ENCODE data around the gene ARHGAP31. TPM values are rescaled to one million over a fixed set of nuclear protein-coding genes. Genes with fewer than 3 reads are reported as not detected.

Gene ARHGAP31
- polyA plus RNA-seq, 4 donors = 0.89 to 6.4 (median 4.0) TPM

GRCh38 chr3:119382134-119382533 is 88.0 kb downstream of the ARHGAP31 start:
- DNase-seq = no peak
- no peak overlapping the region for H3K27ac ChIP-seq (ENCODE audit: low read depth in 1 of 3, low read length in 2 of 3)
- WGBS, 3 donors = 85 to 94% (median 92%) methylated on average over 7 of the region's 7 CpGs

GRCh38 chr3:119388577-119388976 is 94.4 kb downstream of the ARHGAP31 start:
- WGBS, 3 donors = 85 to 90% (median 88%) methylated on average over 8 of the region's 8 CpGs
- H3K9me3 ChIP-seq (ENCODE audit: control insufficient read depth in 2 of 2, insufficient read depth in 1 of 2, low read depth in 1 of 2, low read length in 1 of 2) = no peaks in the 10 kb centered on the region
- peaks cover 0 to 7% (median 3%) of the 10 kb centered on the region in 3 donors for H3K36me3 ChIP-seq (ENCODE audit: control insufficient read depth in 3 of 3, insufficient read depth in 2 of 3, low read depth in 1 of 3, low read length in 3 of 3)
- FAIRE-seq (no peak), DNase-seq (no peak)
- no peak overlapping the region for H3K27ac ChIP-seq (ENCODE audit: low read depth in 1 of 3, low read length in 2 of 3)
- H3K4me1 ChIP-seq (ENCODE audit: control insufficient read depth in 3 of 3, insufficient read depth in 2 of 3, low read depth in 1 of 3, low read length in 2 of 3) = no peaks in the 10 kb centered on the region
- H3K27me3 ChIP-seq (ENCODE audit: control insufficient read depth in 3 of 3, insufficient read depth in 3 of 3, low read length in 3 of 3) = no peaks in the 10 kb centered on the region
- no peak overlapping the region for H3K4me3 ChIP-seq (ENCODE audit: low read depth in 1 of 3, low read length in 3 of 3)

More at GRCh38 chr3:119382134-119382533, 88.0 kb downstream of the ARHGAP31 start:
- Histone ChIP-seq H3K27me3 (ENCODE audit: control insufficient read depth in 3 of 3, insufficient read depth in 3 of 3, low read length in 3 of 3) (no peaks in the 10 kb centered on the region), H3K36me3 (ENCODE audit: control insufficient read depth in 3 of 3, insufficient read depth in 2 of 3, low read depth in 1 of 3, low read length in 3 of 3) (peaks cover 0 to 5% (median 0%) of the 10 kb centered on the region in 3 donors), H3K9me3 (ENCODE audit: control insufficient read depth in 2 of 2, insufficient read depth in 1 of 2, low read depth in 1 of 2, low read length in 1 of 2) (no peaks in the 10 kb centered on the region), H3K4me1 (ENCODE audit: control insufficient read depth in 3 of 3, insufficient read depth in 2 of 3, low read depth in 1 of 3, low read length in 2 of 3) (no peaks in the 10 kb centered on the region), H3K4me3 (ENCODE audit: low read depth in 1 of 3, low read length in 3 of 3) (no peak overlapping the region)
- no peak for FAIRE-seq

GRCh38 chr3:119395923-119396358 is 101.8 kb downstream of the ARHGAP31 start:
- no peaks in the 10 kb centered on the region for H3K27me3 ChIP-seq (ENCODE audit: control insufficient read depth in 3 of 3, insufficient read depth in 3 of 3, low read length in 3 of 3)
- H3K9me3 ChIP-seq (ENCODE audit: control insufficient read depth in 2 of 2, insufficient read depth in 1 of 2, low read depth in 1 of 2, low read length in 1 of 2) = no peaks in the 10 kb centered on the region
- DNase-seq (no peak), FAIRE-seq (no peak)
- no peaks in the 10 kb centered on the region for H3K4me1 ChIP-seq (ENCODE audit: control insufficient read depth in 3 of 3, insufficient read depth in 2 of 3, low read depth in 1 of 3, low read length in 2 of 3)
- 79 to 85% (median 82%) methylated on average over 2 of the region's 2 CpGs for WGBS, 3 donors
- peaks cover 0 to 3% (median 3%) of the 10 kb centered on the region in 3 donors for H3K36me3 ChIP-seq (ENCODE audit: control insufficient read depth in 3 of 3, insufficient read depth in 2 of 3, low read depth in 1 of 3, low read length in 3 of 3)
- H3K4me3 ChIP-seq (ENCODE audit: low read depth in 1 of 3, low read length in 3 of 3) = no peak overlapping the region
- H3K27ac ChIP-seq (ENCODE audit: low read depth in 1 of 3, low read length in 2 of 3) = no peak overlapping the region

- H3K9me3 ChIP-seq (ENCODE audit: control insufficient read depth in 2 of 2, insufficient read depth in 1 of 2, low read depth in 1 of 2, low read length in 1 of 2) = no peaks in the 10 kb centered on the region
- no peak for DNase-seq
- no peak for FAIRE-seq
- 95 to 100% (median 97%) methylated on average over 2 of the region's 2 CpGs for WGBS, 3 donors
- no peaks in the 10 kb centered on the region for H3K4me1 ChIP-seq (ENCODE audit: control insufficient read depth in 3 of 3, insufficient read depth in 2 of 3, low read depth in 1 of 3, low read length in 2 of 3)
- no peak overlapping the region for H3K4me3 ChIP-seq (ENCODE audit: low read depth in 1 of 3, low read length in 3 of 3)
- H3K36me3 ChIP-seq (ENCODE audit: control insufficient read depth in 3 of 3, insufficient read depth in 2 of 3, low read depth in 1 of 3, low read length in 3 of 3) = peaks cover 0 to 6% (median 4%) of the 10 kb centered on the region in 3 donors
- no peaks in the 10 kb centered on the region for H3K27me3 ChIP-seq (ENCODE audit: control insufficient read depth in 3 of 3, insufficient read depth in 3 of 3, low read length in 3 of 3)
- no peak overlapping the region for H3K27ac ChIP-seq (ENCODE audit: low read depth in 1 of 3, low read length in 2 of 3)
Observed at GRCh38 chr3:119396870-119397269, 102.7 kb downstream of the ARHGAP31 start.

- Histone ChIP-seq H3K36me3 (ENCODE audit: control insufficient read depth in 3 of 3, insufficient read depth in 2 of 3, low read depth in 1 of 3, low read length in 3 of 3) (peaks cover 0 to 8% (median 6%) of the 10 kb centered on the region in 3 donors), H3K27ac (ENCODE audit: low read depth in 1 of 3, low read length in 2 of 3) (no peak overlapping the region), H3K4me1 (ENCODE audit: control insufficient read depth in 3 of 3, insufficient read depth in 2 of 3, low read depth in 1 of 3, low read length in 2 of 3) (no peaks in the 10 kb centered on the region), H3K9me3 (ENCODE audit: control insufficient read depth in 2 of 2, insufficient read depth in 1 of 2, low read depth in 1 of 2, low read length in 1 of 2) (no peaks in the 10 kb centered on the region), H3K27me3 (ENCODE audit: control insufficient read depth in 3 of 3, insufficient read depth in 3 of 3, low read length in 3 of 3) (no peaks in the 10 kb centered on the region), H3K4me3 (ENCODE audit: low read depth in 1 of 3, low read length in 3 of 3) (no peak overlapping the region)
- 84 to 93% (median 85%) methylated on average over 5 of the region's 5 CpGs for WGBS, 3 donors
- no peak for FAIRE-seq
- DNase-seq = no peak
Observed at GRCh38 chr3:119400466-119400865, 106.3 kb downstream of the ARHGAP31 start.

- Histone ChIP-seq H3K9me3 (ENCODE audit: control insufficient read depth in 2 of 2, insufficient read depth in 1 of 2, low read depth in 1 of 2, low read length in 1 of 2) (no peaks in the 10 kb centered on the region), H3K27me3 (ENCODE audit: control insufficient read depth in 3 of 3, insufficient read depth in 3 of 3, low read length in 3 of 3) (no peaks in the 10 kb centered on the region), H3K36me3 (ENCODE audit: control insufficient read depth in 3 of 3, insufficient read depth in 2 of 3, low read depth in 1 of 3, low read length in 3 of 3) (peaks cover 0 to 8% (median 6%) of the 10 kb centered on the region in 3 donors), H3K4me1 (ENCODE audit: control insufficient read depth in 3 of 3, insufficient read depth in 2 of 3, low read depth in 1 of 3, low read length in 2 of 3) (no peaks in the 10 kb centered on the region), H3K27ac (ENCODE audit: low read depth in 1 of 3, low read length in 2 of 3) (no peak overlapping the region), H3K4me3 (ENCODE audit: low read depth in 1 of 3, low read length in 3 of 3) (no peak overlapping the region)
- no peak for DNase-seq
- 83 to 93% (median 89%) methylated on average over 5 of the region's 5 CpGs for WGBS, 3 donors
- no peak for FAIRE-seq
Observed at GRCh38 chr3:119401069-119401468, 106.9 kb downstream of the ARHGAP31 start.

- peaks cover 0 to 8% (median 6%) of the 10 kb centered on the region in 3 donors for H3K36me3 ChIP-seq (ENCODE audit: control insufficient read depth in 3 of 3, insufficient read depth in 2 of 3, low read depth in 1 of 3, low read length in 3 of 3)
- no peak for DNase-seq
- 83 to 87% (median 85%) methylated on average over 36 of the region's 36 CpGs for WGBS, 3 donors
- H3K4me3 ChIP-seq (ENCODE audit: low read depth in 1 of 3, low read length in 3 of 3) = no peak overlapping the region
- H3K27ac ChIP-seq (ENCODE audit: low read depth in 1 of 3, low read length in 2 of 3) = peak overlapping the region in 1 of 3 donors; percentile 67
- FAIRE-seq = no peak
- no peaks in the 10 kb centered on the region for H3K27me3 ChIP-seq (ENCODE audit: control insufficient read depth in 3 of 3, insufficient read depth in 3 of 3, low read length in 3 of 3)
- no peaks in the 10 kb centered on the region for H3K9me3 ChIP-seq (ENCODE audit: control insufficient read depth in 2 of 2, insufficient read depth in 1 of 2, low read depth in 1 of 2, low read length in 1 of 2)
- H3K4me1 ChIP-seq (ENCODE audit: control insufficient read depth in 3 of 3, insufficient read depth in 2 of 3, low read depth in 1 of 3, low read length in 2 of 3) = no peaks in the 10 kb centered on the region
Observed at GRCh38 chr3:119401503-119402440, 107.6 kb downstream of the ARHGAP31 start.

GRCh38 chr3:119402791-119403190 is 108.6 kb downstream of the ARHGAP31 start:
- Histone ChIP-seq H3K4me3 (ENCODE audit: low read depth in 1 of 3, low read length in 3 of 3) (no peak overlapping the region), H3K27ac (ENCODE audit: low read depth in 1 of 3, low read length in 2 of 3) (no peak overlapping the region), H3K27me3 (ENCODE audit: control insufficient read depth in 3 of 3, insufficient read depth in 3 of 3, low read length in 3 of 3) (no peaks in the 10 kb centered on the region), H3K36me3 (ENCODE audit: control insufficient read depth in 3 of 3, insufficient read depth in 2 of 3, low read depth in 1 of 3, low read length in 3 of 3) (peaks cover 0 to 8% (median 6%) of the 10 kb centered on the region in 3 donors), H3K4me1 (ENCODE audit: control insufficient read depth in 3 of 3, insufficient read depth in 2 of 3, low read depth in 1 of 3, low read length in 2 of 3) (no peaks in the 10 kb centered on the region), H3K9me3 (ENCODE audit: control insufficient read depth in 2 of 2, insufficient read depth in 1 of 2, low read depth in 1 of 2, low read length in 1 of 2) (no peaks in the 10 kb centered on the region)
- FAIRE-seq = no peak
- 74 to 89% (median 83%) methylated on average over 1 of the region's 1 CpG for WGBS, 3 donors
- no peak for DNase-seq
